SK-N-SH treated with all-trans-retinoic acid at 6 μM for 48 hours (cell line): ENCODE data around the gene METTL21A.

Source experiments
- BACH2 ChIP-seq: fragments of 250-450 bp; sonication (Bioruptor Pico); IDR thresholded peaks from 2 replicates; pipeline ENCODE4 v1.9.0; 2021; ENCODE audit warnings: mild to moderate bottlenecking, borderline replicate concordance
- CSDC2 ChIP-seq: fragments of 250-450 bp; sonication (Bioruptor Pico); IDR thresholded peaks from 2 replicates; pipeline ENCODE4 v1.5.0; 2020; ENCODE audit warnings: mild to moderate bottlenecking, moderate library complexity
- GLIS3 ChIP-seq: fragments of 250-450 bp; sonication (Bioruptor Pico); IDR thresholded peaks from 2 replicates; pipeline ENCODE4 v1.5.0; 2020; ENCODE audit warnings: mild to moderate bottlenecking, moderate library complexity
- RARB ChIP-seq: fragments of 250-450 bp; sonication (Bioruptor Pico); IDR thresholded peaks from 2 replicates; pipeline ENCODE4 v1.8.0; 2021; ENCODE audit warnings: mild to moderate bottlenecking, moderate library complexity
- SNAI2 ChIP-seq: fragments of 250-450 bp; sonication (Bioruptor Pico); IDR thresholded peaks from 2 replicates; pipeline ENCODE4 v1.5.0; 2020; ENCODE audit warnings: mild to moderate bottlenecking, moderate library complexity
- ZC3H10 ChIP-seq: fragments of 250-450 bp; sonication (Bioruptor Pico); IDR thresholded peaks from 2 replicates; pipeline ENCODE4 v1.5.1; 2021; ENCODE audit warnings: mild to moderate bottlenecking, moderate library complexity
- ZFP3 ChIP-seq: fragments of 250-450 bp; sonication (Bioruptor Pico); IDR thresholded peaks from 2 replicates; pipeline ENCODE4 v1.5.0; 2020; ENCODE audit warnings: mild to moderate bottlenecking, moderate library complexity
- ZFP30 ChIP-seq: fragments of 450-650 bp; formaldehyde crosslinking; IDR thresholded peaks from 2 replicates; pipeline ENCODE4 v1.5.0; 2022; ENCODE audit warnings: mild to moderate bottlenecking, moderate library complexity
- ZNF565 ChIP-seq: fragments of 450-650 bp; formaldehyde crosslinking; conservative IDR thresholded peaks from 2 replicates; pipeline ENCODE4 v1.5.0; 2020; ENCODE audit warnings: low read depth, mild to moderate bottlenecking, moderate library complexity
- TF ChIP-seq, protein P1 (sequence below): fragments of 250-450 bp; sonication (Bioruptor Pico); IDR thresholded peaks from 2 replicates; pipeline ENCODE4 v1.5.1; 2021; ENCODE audit warnings: mild to moderate bottlenecking, moderate library complexity
- TF ChIP-seq, protein P2 (sequence below): fragments of 250-450 bp; sonication (Bioruptor Pico); IDR thresholded peaks from 2 replicates; pipeline ENCODE4 v1.8.0; 2020; ENCODE audit warnings: mild to moderate bottlenecking, moderate library complexity, borderline replicate concordance
- TF ChIP-seq, protein P3 (sequence below): fragments of 250-450 bp; sonication (Bioruptor Pico); IDR thresholded peaks from 2 replicates; pipeline ENCODE4 v1.5.0; 2020; ENCODE audit warnings: mild to moderate bottlenecking, moderate library complexity
- TF ChIP-seq, protein P4 (sequence below): fragments of 250-450 bp; sonication (Bioruptor Pico); IDR thresholded peaks from 2 replicates; pipeline ENCODE4 v1.8.0; 2021; ENCODE audit warnings: low read depth, mild to moderate bottlenecking, moderate library complexity, borderline replicate concordance

DNA sequence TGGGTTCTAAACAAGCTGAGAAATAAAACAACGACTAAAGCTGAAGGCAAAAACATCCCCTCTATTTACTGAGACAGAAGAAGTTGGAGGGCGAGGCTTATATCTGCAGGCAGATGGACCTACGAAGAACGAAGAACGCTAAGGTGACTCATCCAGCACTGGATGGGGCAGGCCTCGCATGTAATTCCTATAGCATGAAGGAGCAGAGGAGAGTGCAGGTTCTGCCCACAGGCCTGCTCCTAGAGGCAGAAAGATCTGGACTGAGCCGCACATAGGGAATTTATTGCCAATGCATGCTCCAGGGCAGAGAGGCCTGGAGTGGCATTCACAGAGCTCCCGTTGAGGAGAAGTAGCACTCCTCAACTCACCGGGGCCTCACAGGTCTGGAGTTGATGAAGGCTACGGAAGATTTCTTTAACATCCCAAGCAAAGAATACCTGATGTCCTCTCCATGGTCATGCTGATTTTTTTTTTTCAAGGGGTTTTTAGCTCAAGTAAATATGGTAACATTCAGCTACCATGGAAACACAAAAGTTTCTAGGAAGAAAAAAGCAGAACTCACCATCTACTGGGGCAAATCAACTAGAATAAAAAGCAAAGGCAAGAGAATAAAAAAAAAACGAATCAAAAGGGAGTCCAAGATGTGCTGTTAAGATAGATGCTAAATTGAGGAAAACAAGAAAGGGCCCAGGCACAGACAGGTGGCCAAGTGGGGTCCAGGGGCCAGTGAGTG is 10.4 kb upstream of the METTL21A start:
- TF ChIP-seq RARB (CRISPR knock-in tag), result no peak
- no peak for TF ChIP-seq ZFP3 (CRISPR knock-in tag)
- TF ChIP-seq, protein P1, sequence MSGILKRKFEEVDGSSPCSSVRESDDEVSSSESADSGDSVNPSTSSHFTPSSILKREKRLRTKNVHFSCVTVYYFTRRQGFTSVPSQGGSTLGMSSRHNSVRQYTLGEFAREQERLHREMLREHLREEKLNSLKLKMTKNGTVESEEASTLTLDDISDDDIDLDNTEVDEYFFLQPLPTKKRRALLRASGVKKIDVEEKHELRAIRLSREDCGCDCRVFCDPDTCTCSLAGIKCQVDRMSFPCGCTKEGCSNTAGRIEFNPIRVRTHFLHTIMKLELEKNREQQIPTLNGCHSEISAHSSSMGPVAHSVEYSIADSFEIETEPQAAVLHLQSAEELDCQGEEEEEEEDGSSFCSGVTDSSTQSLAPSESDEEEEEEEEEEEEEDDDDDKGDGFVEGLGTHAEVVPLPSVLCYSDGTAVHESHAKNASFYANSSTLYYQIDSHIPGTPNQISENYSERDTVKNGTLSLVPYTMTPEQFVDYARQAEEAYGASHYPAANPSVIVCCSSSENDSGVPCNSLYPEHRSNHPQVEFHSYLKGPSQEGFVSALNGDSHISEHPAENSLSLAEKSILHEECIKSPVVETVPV (CRISPR knock-in tag), result no peak
- TF ChIP-seq ZC3H10, result no peak
- no peak for TF ChIP-seq GLIS3
- TF ChIP-seq ZFP30, result no peak
- TF ChIP-seq, protein P2, sequence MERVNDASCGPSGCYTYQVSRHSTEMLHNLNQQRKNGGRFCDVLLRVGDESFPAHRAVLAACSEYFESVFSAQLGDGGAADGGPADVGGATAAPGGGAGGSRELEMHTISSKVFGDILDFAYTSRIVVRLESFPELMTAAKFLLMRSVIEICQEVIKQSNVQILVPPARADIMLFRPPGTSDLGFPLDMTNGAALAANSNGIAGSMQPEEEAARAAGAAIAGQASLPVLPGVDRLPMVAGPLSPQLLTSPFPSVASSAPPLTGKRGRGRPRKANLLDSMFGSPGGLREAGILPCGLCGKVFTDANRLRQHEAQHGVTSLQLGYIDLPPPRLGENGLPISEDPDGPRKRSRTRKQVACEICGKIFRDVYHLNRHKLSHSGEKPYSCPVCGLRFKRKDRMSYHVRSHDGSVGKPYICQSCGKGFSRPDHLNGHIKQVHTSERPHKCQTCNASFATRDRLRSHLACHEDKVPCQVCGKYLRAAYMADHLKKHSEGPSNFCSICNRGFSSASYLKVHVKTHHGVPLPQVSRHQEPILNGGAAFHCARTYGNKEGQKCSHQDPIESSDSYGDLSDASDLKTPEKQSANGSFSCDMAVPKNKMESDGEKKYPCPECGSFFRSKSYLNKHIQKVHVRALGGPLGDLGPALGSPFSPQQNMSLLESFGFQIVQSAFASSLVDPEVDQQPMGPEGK (CRISPR knock-in tag), result no peak
- TF ChIP-seq CSDC2, result no peak
- TF ChIP-seq ZNF565, result no peak
- TF ChIP-seq, protein P3, sequence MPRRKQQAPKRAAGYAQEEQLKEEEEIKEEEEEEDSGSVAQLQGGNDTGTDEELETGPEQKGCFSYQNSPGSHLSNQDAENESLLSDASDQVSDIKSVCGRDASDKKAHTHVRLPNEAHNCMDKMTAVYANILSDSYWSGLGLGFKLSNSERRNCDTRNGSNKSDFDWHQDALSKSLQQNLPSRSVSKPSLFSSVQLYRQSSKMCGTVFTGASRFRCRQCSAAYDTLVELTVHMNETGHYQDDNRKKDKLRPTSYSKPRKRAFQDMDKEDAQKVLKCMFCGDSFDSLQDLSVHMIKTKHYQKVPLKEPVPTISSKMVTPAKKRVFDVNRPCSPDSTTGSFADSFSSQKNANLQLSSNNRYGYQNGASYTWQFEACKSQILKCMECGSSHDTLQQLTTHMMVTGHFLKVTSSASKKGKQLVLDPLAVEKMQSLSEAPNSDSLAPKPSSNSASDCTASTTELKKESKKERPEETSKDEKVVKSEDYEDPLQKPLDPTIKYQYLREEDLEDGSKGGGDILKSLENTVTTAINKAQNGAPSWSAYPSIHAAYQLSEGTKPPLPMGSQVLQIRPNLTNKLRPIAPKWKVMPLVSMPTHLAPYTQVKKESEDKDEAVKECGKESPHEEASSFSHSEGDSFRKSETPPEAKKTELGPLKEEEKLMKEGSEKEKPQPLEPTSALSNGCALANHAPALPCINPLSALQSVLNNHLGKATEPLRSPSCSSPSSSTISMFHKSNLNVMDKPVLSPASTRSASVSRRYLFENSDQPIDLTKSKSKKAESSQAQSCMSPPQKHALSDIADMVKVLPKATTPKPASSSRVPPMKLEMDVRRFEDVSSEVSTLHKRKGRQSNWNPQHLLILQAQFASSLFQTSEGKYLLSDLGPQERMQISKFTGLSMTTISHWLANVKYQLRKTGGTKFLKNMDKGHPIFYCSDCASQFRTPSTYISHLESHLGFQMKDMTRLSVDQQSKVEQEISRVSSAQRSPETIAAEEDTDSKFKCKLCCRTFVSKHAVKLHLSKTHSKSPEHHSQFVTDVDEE (CRISPR knock-in tag), result no peak
- TF ChIP-seq SNAI2 (CRISPR knock-in tag), result no peak
- TF ChIP-seq, protein P4, sequence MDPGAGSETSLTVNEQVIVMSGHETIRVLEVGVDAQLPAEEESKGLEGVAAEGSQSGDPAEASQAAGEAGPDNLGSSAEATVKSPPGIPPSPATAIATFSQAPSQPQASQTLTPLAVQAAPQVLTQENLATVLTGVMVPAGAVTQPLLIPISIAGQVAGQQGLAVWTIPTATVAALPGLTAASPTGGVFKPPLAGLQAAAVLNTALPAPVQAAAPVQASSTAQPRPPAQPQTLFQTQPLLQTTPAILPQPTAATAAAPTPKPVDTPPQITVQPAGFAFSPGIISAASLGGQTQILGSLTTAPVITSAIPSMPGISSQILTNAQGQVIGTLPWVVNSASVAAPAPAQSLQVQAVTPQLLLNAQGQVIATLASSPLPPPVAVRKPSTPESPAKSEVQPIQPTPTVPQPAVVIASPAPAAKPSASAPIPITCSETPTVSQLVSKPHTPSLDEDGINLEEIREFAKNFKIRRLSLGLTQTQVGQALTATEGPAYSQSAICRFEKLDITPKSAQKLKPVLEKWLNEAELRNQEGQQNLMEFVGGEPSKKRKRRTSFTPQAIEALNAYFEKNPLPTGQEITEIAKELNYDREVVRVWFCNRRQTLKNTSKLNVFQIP, result no peak
- no peak for TF ChIP-seq BACH2 (CRISPR knock-in tag)
